SK-N-SH treated with all-trans-retinoic acid at 6 μM for 48 hours (cell line): ENCODE results near the gene CIPC.

Experiments
- GLIS3 ChIP-seq: fragments of 250-450 bp; sonication (Bioruptor Pico); IDR thresholded peaks from 2 replicates; pipeline ENCODE4 v1.5.0; 2020; ENCODE audit warnings: mild to moderate bottlenecking, moderate library complexity
- RARB ChIP-seq: fragments of 250-450 bp; sonication (Bioruptor Pico); IDR thresholded peaks from 2 replicates; pipeline ENCODE4 v1.8.0; 2021; ENCODE audit warnings: mild to moderate bottlenecking, moderate library complexity
- ZNF565 ChIP-seq: fragments of 450-650 bp; formaldehyde crosslinking; conservative IDR thresholded peaks from 2 replicates; pipeline ENCODE4 v1.5.0; 2020; ENCODE audit warnings: low read depth, mild to moderate bottlenecking, moderate library complexity

GRCh38 chr14:77125281-77125801, 27.3 kb downstream of the CIPC start:
- TF ChIP-seq ZNF565 (CRISPR knock-in tag) (no peak), GLIS3 (CRISPR knock-in tag) (no peak), RARB (CRISPR knock-in tag) (no peak)
